Fibroblast of skin of back (primary cell): ENCODE data around the gene LAMA3.
A peak's percentile ranks its signal among the peaks of the same experiment; 100 is the strongest.
"Not testable (repeated sequence)": the region's sequence is repeated elsewhere in the genome, so short reads cannot be mapped to it uniquely, and the experiment has no call there.

Experiments
- DNase-seq: peaks from one replicate; pipeline ENCODE4 v3.0.0-alpha.2; 2013

Gene LAMA3

GRCh38 chr18:23732439-23732838 lies 43.2 kb downstream of the LAMA3 start:
- no peak for DNase-seq

GRCh38 chr18:23733265-23733664 lies 44.0 kb downstream of the LAMA3 start:
- DNase-seq, result not testable (repeated sequence)

- DNase-seq, result no peak
Observed at GRCh38 chr18:23733895-23734294, 44.6 kb downstream of the LAMA3 start.

GRCh38 chr18:23735021-23735464 lies 45.8 kb downstream of the LAMA3 start:
- DNase-seq, result no peak

GRCh38 chr18:23737578-23737977 lies 48.3 kb downstream of the LAMA3 start:
- no peak for DNase-seq

- DNase-seq, result no peak
Observed at GRCh38 chr18:23738151-23738550, 48.9 kb downstream of the LAMA3 start.

GRCh38 chr18:23738575-23738974 lies 49.3 kb downstream of the LAMA3 start:
- DNase-seq, result no peak

- DNase-seq, result peak; percentile 70
Observed at GRCh38 chr18:23740105-23740830, 51.0 kb downstream of the LAMA3 start.

- not testable (repeated sequence) for DNase-seq
Observed at GRCh38 chr18:23741967-23742366, 52.7 kb downstream of the LAMA3 start.

GRCh38 chr18:23743733-23744333 lies 54.6 kb downstream of the LAMA3 start:
- no peak for DNase-seq

GRCh38 chr18:23745366-23745765 lies 56.1 kb downstream of the LAMA3 start:
- no peak for DNase-seq

GRCh38 chr18:23746851-23747250 lies 57.6 kb downstream of the LAMA3 start:
- no peak for DNase-seq

GRCh38 chr18:23752363-23752762 lies 63.1 kb downstream of the LAMA3 start:
- no peak for DNase-seq

GRCh38 chr18:23752796-23753195 lies 63.5 kb downstream of the LAMA3 start:
- no peak for DNase-seq

GRCh38 chr18:23756590-23757436 lies 67.6 kb downstream of the LAMA3 start:
- DNase-seq, result no peak

GRCh38 chr18:23757437-23757733 lies 68.1 kb downstream of the LAMA3 start:
- DNase-seq, result no peak

- no peak for DNase-seq
Observed at GRCh38 chr18:23758281-23758680, 69.0 kb downstream of the LAMA3 start.

GRCh38 chr18:23761941-23762340 lies 72.7 kb downstream of the LAMA3 start:
- DNase-seq, result no peak

GRCh38 chr18:23763343-23763742 lies 74.1 kb downstream of the LAMA3 start:
- DNase-seq, result no peak

GRCh38 chr18:23765931-23766330 lies 76.7 kb downstream of the LAMA3 start:
- no peak for DNase-seq

- no peak for DNase-seq
Observed at GRCh38 chr18:23772327-23773024, 83.2 kb downstream of the LAMA3 start.

GRCh38 chr18:23776306-23776705 lies 87.1 kb downstream of the LAMA3 start:
- no peak for DNase-seq

GRCh38 chr18:23778828-23779227 lies 89.6 kb downstream of the LAMA3 start:
- DNase-seq, result no peak
